Measurements from ENCODE around the gene TSPAN2. TPM values are rescaled to one million over a fixed set of nuclear protein-coding genes. Genes with fewer than 3 reads are reported as not detected.

TSPAN2 gene
- total RNA-seq, 1 donor from 2014 or later = 0.34 TPM

GRCh38 chr1:115065021-115065420 is 24.3 kb downstream of the TSPAN2 start:
- Mint-ChIP-seq H3K4me3 (no peak overlapping the region), H3K9me3 (peaks cover 7% of the 10 kb centered on the region), H3K36me3 (ENCODE audit: low read depth) (no peaks in the 10 kb centered on the region), H3K4me1 (ENCODE audit: low read depth) (peaks cover 42% of the 10 kb centered on the region), H3K27ac (no peak overlapping the region), H3K27me3 (ENCODE audit: insufficient read depth) (no peaks in the 10 kb centered on the region)
- intact Hi-C loops (cut with micrococcal nuclease) = no loop called here
- DNase-seq (ENCODE audit: low spot score) = no peak

- Mint-ChIP-seq H3K27me3 (ENCODE audit: insufficient read depth) (peaks cover 2% of the 10 kb centered on the region), H3K9me3 (peaks cover 7% of the 10 kb centered on the region), H3K4me1 (ENCODE audit: low read depth) (peaks cover 36% of the 10 kb centered on the region), H3K4me3 (no peak overlapping the region), H3K27ac (no peak overlapping the region), H3K36me3 (ENCODE audit: low read depth) (no peaks in the 10 kb centered on the region)
- intact Hi-C loops (cut with micrococcal nuclease) = no loop called here
- DNase-seq (ENCODE audit: low spot score) = no peak
These were observed 24.8 kb downstream of the TSPAN2 start for GRCh38 chr1:115064461-115064860.

GRCh38 chr1:115063228-115063901 is 25.9 kb downstream of the TSPAN2 start:
- no peak overlapping the region for H3K4me3 Mint-ChIP-seq

GRCh38 chr1:115062542-115063004 is 26.7 kb downstream of the TSPAN2 start:
- peaks cover 7% of the 10 kb centered on the region for H3K9me3 Mint-ChIP-seq
- H3K27ac Mint-ChIP-seq = peak overlapping the region; percentile 88
- H3K27me3 Mint-ChIP-seq (ENCODE audit: insufficient read depth) = peaks cover 7% of the 10 kb centered on the region
- no peaks in the 10 kb centered on the region for H3K36me3 Mint-ChIP-seq (ENCODE audit: low read depth)
- peak; percentile 85 for DNase-seq (ENCODE audit: low spot score)
- intact Hi-C loops (cut with micrococcal nuclease) = loop anchor here (1.0 to 2.0 kb wide), 2 partner anchors 26 to 37 kb away; partner anchors contain the start of gene TSPAN2
- H3K4me1 Mint-ChIP-seq (ENCODE audit: low read depth) = peaks cover 36% of the 10 kb centered on the region
- peak overlapping the region; percentile 38 for H3K4me3 Mint-ChIP-seq

More at GRCh38 chr1:115063228-115063901, 25.9 kb downstream of the TSPAN2 start:
- Mint-ChIP-seq H3K27ac (peak overlapping the region; percentile 88), H3K27me3 (ENCODE audit: insufficient read depth) (peaks cover 7% of the 10 kb centered on the region), H3K9me3 (peaks cover 7% of the 10 kb centered on the region), H3K4me1 (ENCODE audit: low read depth) (peaks cover 36% of the 10 kb centered on the region), H3K36me3 (ENCODE audit: low read depth) (no peaks in the 10 kb centered on the region)
- no peak for DNase-seq (ENCODE audit: low spot score)
- intact Hi-C loops (cut with micrococcal nuclease) = loop anchor here (1.0 to 2.0 kb wide), 2 partner anchors 25 to 36 kb away; partner anchors contain the start of gene TSPAN2

DNA sequence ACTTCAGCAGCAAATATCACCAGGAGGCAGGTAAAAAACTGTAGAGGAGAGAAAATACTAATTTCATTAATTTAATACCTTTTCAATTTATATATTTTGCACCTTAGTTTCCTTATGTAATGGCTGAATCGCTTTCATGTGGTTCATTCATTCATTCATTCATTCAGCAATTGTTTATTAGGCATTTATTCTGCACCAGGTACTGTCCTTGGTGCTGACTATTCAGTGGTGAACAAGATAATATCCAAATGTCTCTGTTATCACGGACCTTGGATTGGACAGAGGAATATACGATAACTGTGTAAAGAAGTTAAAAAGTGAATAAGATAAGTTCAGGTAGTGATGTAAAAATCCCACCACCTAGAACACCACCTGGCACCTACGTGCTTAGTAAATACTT is 28.8 kb downstream of the TSPAN2 start:
- intact Hi-C loops (cut with micrococcal nuclease) = no loop called here
- no peak overlapping the region for H3K4me3 Mint-ChIP-seq

GRCh38 chr1:115059316-115059715 is 30.0 kb downstream of the TSPAN2 start:
- peaks cover 7% of the 10 kb centered on the region for H3K9me3 Mint-ChIP-seq
- intact Hi-C loops (cut with micrococcal nuclease) = no loop called here
- peaks cover 7% of the 10 kb centered on the region for H3K27me3 Mint-ChIP-seq (ENCODE audit: insufficient read depth)
- no peak overlapping the region for H3K27ac Mint-ChIP-seq
- H3K4me1 Mint-ChIP-seq (ENCODE audit: low read depth) = peaks cover 36% of the 10 kb centered on the region
- H3K36me3 Mint-ChIP-seq (ENCODE audit: low read depth) = no peaks in the 10 kb centered on the region
- no peak for DNase-seq (ENCODE audit: low spot score)
- H3K4me3 Mint-ChIP-seq = no peak overlapping the region

More for the DNA sequence above, 28.8 kb downstream of the TSPAN2 start:
- H3K36me3 Mint-ChIP-seq (ENCODE audit: low read depth) = no peaks in the 10 kb centered on the region
- peaks cover 7% of the 10 kb centered on the region for H3K9me3 Mint-ChIP-seq
- H3K27me3 Mint-ChIP-seq (ENCODE audit: insufficient read depth) = peaks cover 7% of the 10 kb centered on the region
- no peak for DNase-seq (ENCODE audit: low spot score)
- peaks cover 36% of the 10 kb centered on the region for H3K4me1 Mint-ChIP-seq (ENCODE audit: low read depth)
- no peak overlapping the region for H3K27ac Mint-ChIP-seq

DNA sequence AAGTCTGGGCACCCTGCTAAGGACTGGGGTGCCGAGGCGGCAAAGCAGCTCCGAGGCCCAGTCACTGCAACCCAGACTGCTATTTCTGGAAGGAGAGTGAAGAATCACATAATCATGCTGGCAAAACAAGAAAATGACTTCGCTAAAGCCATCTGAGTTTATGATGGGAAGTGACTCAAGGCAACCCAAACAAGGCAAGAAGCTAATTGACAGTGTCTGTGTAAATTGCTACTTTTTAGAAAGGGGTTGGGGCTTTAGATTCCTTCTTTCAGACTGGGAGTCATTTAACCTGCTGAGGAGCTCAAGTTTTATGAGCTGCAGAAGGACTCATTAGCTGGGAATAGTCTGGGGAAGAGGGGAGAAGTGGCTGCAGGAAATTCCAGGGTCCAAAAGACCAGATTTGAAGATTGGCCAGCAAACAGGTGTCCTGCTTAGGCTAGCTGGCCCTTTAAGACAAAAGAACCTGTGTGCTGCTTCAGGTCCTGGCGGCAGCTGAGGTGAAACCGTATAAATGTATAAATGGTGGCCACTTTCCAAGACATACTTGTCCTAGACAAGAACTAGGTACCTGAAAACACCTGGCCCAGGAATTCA is 31.5 kb downstream of the TSPAN2 start:
- Mint-ChIP-seq H3K4me1 (ENCODE audit: low read depth) (peaks cover 22% of the 10 kb centered on the region), H3K27ac (no peak overlapping the region), H3K4me3 (no peak overlapping the region), H3K36me3 (ENCODE audit: low read depth) (no peaks in the 10 kb centered on the region), H3K9me3 (no peaks in the 10 kb centered on the region), H3K27me3 (ENCODE audit: insufficient read depth) (peaks cover 7% of the 10 kb centered on the region)
- intact Hi-C loops (cut with micrococcal nuclease) = no loop called here
- DNase-seq (ENCODE audit: low spot score) = no peak

DNA sequence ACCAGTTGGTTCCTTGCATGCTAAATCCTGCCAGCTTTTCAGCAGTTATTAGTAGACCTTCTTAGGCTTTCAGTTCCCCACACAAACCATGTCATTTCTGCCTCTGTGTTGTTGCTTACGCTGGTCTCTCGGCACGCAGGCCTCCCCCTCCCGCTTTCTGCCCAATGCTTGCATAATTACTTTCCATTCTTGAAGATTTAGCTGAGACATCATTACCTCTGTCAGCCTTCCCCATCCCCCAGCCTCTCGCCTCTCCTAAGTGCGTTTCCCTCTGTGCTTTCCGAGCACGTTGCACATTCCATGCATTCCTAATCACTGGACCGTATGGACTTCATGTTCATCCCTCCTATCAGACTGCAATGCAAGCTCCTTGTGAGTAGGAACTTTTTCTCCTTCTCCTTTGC is 32.9 kb downstream of the TSPAN2 start:
- Mint-ChIP-seq H3K36me3 (ENCODE audit: low read depth) (no peaks in the 10 kb centered on the region), H3K27ac (no peak overlapping the region), H3K9me3 (no peaks in the 10 kb centered on the region), H3K4me1 (ENCODE audit: low read depth) (peaks cover 8% of the 10 kb centered on the region), H3K4me3 (no peak overlapping the region), H3K27me3 (ENCODE audit: insufficient read depth) (peaks cover 7% of the 10 kb centered on the region)
- intact Hi-C loops (cut with micrococcal nuclease) = no loop called here
- DNase-seq (ENCODE audit: low spot score) = no peak

- Mint-ChIP-seq H3K36me3 (ENCODE audit: low read depth) (no peaks in the 10 kb centered on the region), H3K4me3 (no peak overlapping the region), H3K27ac (no peak overlapping the region), H3K4me1 (ENCODE audit: low read depth) (peaks cover 13% of the 10 kb centered on the region), H3K27me3 (ENCODE audit: insufficient read depth) (peaks cover 6% of the 10 kb centered on the region), H3K9me3 (no peaks in the 10 kb centered on the region)
- intact Hi-C loops (cut with micrococcal nuclease) = loop anchor here (1.0 kb wide), 3 partner anchors 61 to 706 kb away; no protein-coding TSS in a partner anchor
- peak; percentile 20 for DNase-seq (ENCODE audit: low spot score)
These were observed 36.7 kb downstream of the TSPAN2 start for GRCh38 chr1:115052454-115053083.

GRCh38 chr1:115051850-115052249 is 37.5 kb downstream of the TSPAN2 start:
- peaks cover 6% of the 10 kb centered on the region for H3K27me3 Mint-ChIP-seq (ENCODE audit: insufficient read depth)
- no peak overlapping the region for H3K27ac Mint-ChIP-seq
- H3K4me1 Mint-ChIP-seq (ENCODE audit: low read depth) = peaks cover 17% of the 10 kb centered on the region
- H3K36me3 Mint-ChIP-seq (ENCODE audit: low read depth) = no peaks in the 10 kb centered on the region
- intact Hi-C loops (cut with micrococcal nuclease) = loop anchor here (1.0 kb wide), 3 partner anchors 61 to 706 kb away; no protein-coding TSS in a partner anchor
- H3K4me3 Mint-ChIP-seq = no peak overlapping the region
- DNase-seq (ENCODE audit: low spot score) = no peak
- no peaks in the 10 kb centered on the region for H3K9me3 Mint-ChIP-seq

DNA sequence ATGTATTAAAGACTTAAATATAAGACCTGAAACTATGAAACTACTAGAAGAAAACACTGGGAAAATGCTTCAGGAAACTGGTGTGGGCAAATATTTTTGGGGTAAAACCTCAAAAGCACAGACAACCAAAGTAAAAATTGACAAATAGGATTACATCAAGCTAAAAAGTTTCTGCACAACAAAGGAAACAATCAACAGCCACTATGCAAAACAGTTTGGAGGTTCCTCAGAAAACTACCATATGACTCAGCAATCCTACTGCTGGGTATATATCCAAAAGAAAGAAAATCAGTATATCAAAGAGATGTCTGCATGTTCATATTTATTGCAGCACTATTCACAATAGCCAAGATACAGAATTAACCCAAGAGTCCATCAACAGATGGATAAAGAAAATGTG is 42.6 kb downstream of the TSPAN2 start:
- Mint-ChIP-seq H3K27ac (no peak overlapping the region), H3K36me3 (ENCODE audit: low read depth) (no peaks in the 10 kb centered on the region), H3K27me3 (ENCODE audit: insufficient read depth) (peaks cover 12% of the 10 kb centered on the region), H3K9me3 (no peaks in the 10 kb centered on the region), H3K4me1 (ENCODE audit: low read depth) (peaks cover 21% of the 10 kb centered on the region), H3K4me3 (no peak overlapping the region)
- no peak for DNase-seq (ENCODE audit: low spot score)
- intact Hi-C loops (cut with micrococcal nuclease) = no loop called here

- no peaks in the 10 kb centered on the region for H3K36me3 Mint-ChIP-seq (ENCODE audit: low read depth)
- intact Hi-C loops (cut with micrococcal nuclease) = no loop called here
- H3K4me1 Mint-ChIP-seq (ENCODE audit: low read depth) = peaks cover 3% of the 10 kb centered on the region
- no peaks in the 10 kb centered on the region for H3K9me3 Mint-ChIP-seq
- H3K4me3 Mint-ChIP-seq = no peak overlapping the region
- no peak for DNase-seq (ENCODE audit: low spot score)
- no peak overlapping the region for H3K27ac Mint-ChIP-seq
- H3K27me3 Mint-ChIP-seq (ENCODE audit: insufficient read depth) = peaks cover 6% of the 10 kb centered on the region
These were observed 47.6 kb downstream of the TSPAN2 start for GRCh38 chr1:115041654-115042053.

DNA sequence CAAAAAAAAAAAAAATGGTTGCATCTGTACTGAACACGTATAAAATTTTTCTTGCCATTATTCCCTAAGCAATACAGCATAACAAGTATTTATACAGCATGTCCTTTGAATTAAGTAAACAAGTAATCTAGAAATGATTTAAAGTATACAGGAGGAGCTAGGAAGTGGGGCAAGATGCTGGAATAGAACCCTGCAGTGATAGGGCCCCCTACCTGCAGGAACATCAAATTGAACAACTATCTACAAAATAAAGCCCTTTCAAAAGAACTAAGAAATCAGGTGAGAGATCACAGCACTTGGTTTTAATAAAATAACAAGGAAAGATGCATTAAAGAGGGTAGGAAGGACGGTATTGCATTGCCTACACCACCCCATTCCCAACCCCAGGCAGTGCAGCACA is 48.8 kb downstream of the TSPAN2 start:
- Mint-ChIP-seq H3K4me1 (ENCODE audit: low read depth) (no peaks in the 10 kb centered on the region), H3K9me3 (no peaks in the 10 kb centered on the region), H3K4me3 (no peak overlapping the region), H3K36me3 (ENCODE audit: low read depth) (no peaks in the 10 kb centered on the region), H3K27me3 (ENCODE audit: insufficient read depth) (peaks cover 6% of the 10 kb centered on the region), H3K27ac (no peak overlapping the region)
- no peak for DNase-seq (ENCODE audit: low spot score)
- intact Hi-C loops (cut with micrococcal nuclease) = no loop called here

All from activated T-helper 1 cell treated with anti-CD3 and anti-CD28 coated beads, Interleukin-12 subunit alpha, Interleukin-12 subunit beta, Interleukin-2, Interleukin-4 antibody, amounts not matched to agents 30 ng/mL and 10 ng/mL and 1 ng/mL, durations not matched to agents 14 hours and 24 hours and 36 hours (primary cell).